Measurements from ENCODE around the gene RARB. TPM values are rescaled to one million over a fixed set of nuclear protein-coding genes. Genes with fewer than 3 reads are reported as not detected.

The RARB gene
- total and polyA plus RNA-seq, 9 of the 15 experiments (the other 6 are each of a cell fraction or from before 2014, with no cell fraction given), result 0.15 to 1.3 (median 0.27) TPM

- Histone ChIP-seq H3K4me2 (ENCODE audit: insufficient read depth, low read length) (no peak overlapping the region), H4K20me1 (replicated peaks; ENCODE audit: control insufficient read depth, insufficient read depth, low read length) (no peaks in the 10 kb centered on the region), H3K9me1 (ENCODE audit: control insufficient read depth, insufficient read depth, low read length) (no peaks in the 10 kb centered on the region), H3K27me3 (ENCODE audit: control insufficient read depth in 2 of 2, insufficient read depth in 2 of 2, low read length in 2 of 2) (peaks cover 0 to 5% of the 10 kb centered on the region in 2 experiments; a peak in 3 of 5 replicates), H3K4me3 (no peak overlapping the region), H3K79me2 (ENCODE audit: control insufficient read depth, insufficient read depth, low read length) (no peaks in the 10 kb centered on the region), H3K27ac (ENCODE audit: extremely low read depth, low read depth, low read length) (no peak overlapping the region), H3K4me1 (replicated peaks in 1 of 2; ENCODE audit: control insufficient read depth in 2 of 2, insufficient read depth in 2 of 2, low read length in 2 of 2) (no peaks in the 10 kb centered on the region), H3K36me3 (ENCODE audit: control insufficient read depth, insufficient read depth, low read length) (no peaks in the 10 kb centered on the region), H3K9me3 (replicated peaks; ENCODE audit: control insufficient read depth, insufficient read depth, low read depth, low read length) (no peaks in the 10 kb centered on the region), H2AFZ (ENCODE audit: low read depth, low read length) (no peak overlapping the region), H3K9ac (ENCODE audit: insufficient read depth in 1 of 2, low read depth in 2 of 2, low read length in 2 of 2) (no peak overlapping the region)
- BruUV-seq (replicated peaks), result no TSS peak
- DNase-seq (ENCODE audit: extremely low read depth in 1 of 4, low spot score in 3 of 4), result no peak
- no peak for TF ChIP-seq ZNF780A (CRISPR knock-in tag; IDR thresholded peaks at IDR 0.05)
- TF ChIP-seq ZNF3 (CRISPR knock-in tag; IDR thresholded peaks at IDR 0.05), result no peak
- no peak for TF ChIP-seq PHTF2 (CRISPR knock-in tag; IDR thresholded peaks at IDR 0.05)
- 1% methylated on average over 5 of the region's 5 CpGs for WGBS (ENCODE audit: insufficient coverage, low coverage, missing lambda C conversion rate)
- CTCF ChIA-PET (ENCODE audit: low intra/inter-chr PET ratio), result no interaction called here
- intact Hi-C loops (cut with micrococcal nuclease), result no loop called here
- no peak for FAIRE-seq
- POLR2A ChIA-PET, result interaction anchor here (1.2 kb wide), 1 partner anchor 11 kb away, joined by 3 read pairs; no protein-coding TSS in a partner anchor
- in situ Hi-C loops (cut with MboI), result no loop called here
- no peak for ATAC-seq
Observed at GRCh38 chr3:25558121-25558520, 130.1 kb downstream of the RARB start.

GRCh38 chr3:25558796-25559195 lies 130.7 kb downstream of the RARB start:
- H3K9me3 ChIP-seq (replicated peaks; ENCODE audit: control insufficient read depth, insufficient read depth, low read depth, low read length), result no peaks in the 10 kb centered on the region
- FAIRE-seq (no peak), DNase-seq (ENCODE audit: extremely low read depth in 1 of 4, low spot score in 3 of 4) (no peak), ATAC-seq (no peak)
- no peaks in the 10 kb centered on the region for H3K9me1 ChIP-seq (ENCODE audit: control insufficient read depth, insufficient read depth, low read length)
- no peak overlapping the region for H3K9ac ChIP-seq (ENCODE audit: insufficient read depth in 1 of 2, low read depth in 2 of 2, low read length in 2 of 2)
- H3K4me2 ChIP-seq (ENCODE audit: insufficient read depth, low read length), result no peak overlapping the region
- POLR2A ChIA-PET, result interaction anchor here (1.2 kb wide), 1 partner anchor 10 kb away, joined by 3 read pairs; no protein-coding TSS in a partner anchor
- H3K4me1 ChIP-seq (replicated peaks in 1 of 2; ENCODE audit: control insufficient read depth in 2 of 2, insufficient read depth in 2 of 2, low read length in 2 of 2), result no peaks in the 10 kb centered on the region
- H3K27me3 ChIP-seq (ENCODE audit: control insufficient read depth in 2 of 2, insufficient read depth in 2 of 2, low read length in 2 of 2), result peaks cover 0 to 5% of the 10 kb centered on the region in 2 experiments; a peak in 2 of 5 replicates
- no peak overlapping the region for H3K4me3 ChIP-seq
- H3K27ac ChIP-seq (ENCODE audit: extremely low read depth, low read depth, low read length), result no peak overlapping the region
- intact Hi-C loops (cut with micrococcal nuclease), result no loop called here
- in situ Hi-C loops (cut with MboI), result no loop called here
- no peak overlapping the region for H2AFZ ChIP-seq (ENCODE audit: low read depth, low read length)
- no peaks in the 10 kb centered on the region for H3K36me3 ChIP-seq (ENCODE audit: control insufficient read depth, insufficient read depth, low read length)
- H3K79me2 ChIP-seq (ENCODE audit: control insufficient read depth, insufficient read depth, low read length), result no peaks in the 10 kb centered on the region
- BruUV-seq (replicated peaks), result no TSS peak
- H4K20me1 ChIP-seq (replicated peaks; ENCODE audit: control insufficient read depth, insufficient read depth, low read length), result no peaks in the 10 kb centered on the region
- CTCF ChIA-PET (ENCODE audit: low intra/inter-chr PET ratio), result no interaction called here
- 7% methylated on average over 6 of the region's 6 CpGs for WGBS (ENCODE audit: insufficient coverage, low coverage, missing lambda C conversion rate)
- TF ChIP-seq PYGO2 (tag; IDR thresholded peaks at IDR 0.05) (no peak), ZNF175 (CRISPR knock-in tag; IDR thresholded peaks at IDR 0.05; ENCODE audit: low read depth) (no peak), TARDBP (IDR thresholded peaks at IDR 0.05) (no peak), ZBED1 (IDR thresholded peaks at IDR 0.05) (no peak), ZNF695 (CRISPR knock-in tag; IDR thresholded peaks at IDR 0.05) (no peak), TAF15 (IDR thresholded peaks at IDR 0.05; ENCODE audit: low read depth, low read length) (no peak), FOS (IDR thresholded peaks at IDR 0.05; ENCODE audit: extremely low read depth, insufficient read length) (no peak), ZNF253 (CRISPR knock-in tag; conservative IDR thresholded peaks at IDR 0.05) (no peak)
- TF ChIP-seq, protein P1, sequence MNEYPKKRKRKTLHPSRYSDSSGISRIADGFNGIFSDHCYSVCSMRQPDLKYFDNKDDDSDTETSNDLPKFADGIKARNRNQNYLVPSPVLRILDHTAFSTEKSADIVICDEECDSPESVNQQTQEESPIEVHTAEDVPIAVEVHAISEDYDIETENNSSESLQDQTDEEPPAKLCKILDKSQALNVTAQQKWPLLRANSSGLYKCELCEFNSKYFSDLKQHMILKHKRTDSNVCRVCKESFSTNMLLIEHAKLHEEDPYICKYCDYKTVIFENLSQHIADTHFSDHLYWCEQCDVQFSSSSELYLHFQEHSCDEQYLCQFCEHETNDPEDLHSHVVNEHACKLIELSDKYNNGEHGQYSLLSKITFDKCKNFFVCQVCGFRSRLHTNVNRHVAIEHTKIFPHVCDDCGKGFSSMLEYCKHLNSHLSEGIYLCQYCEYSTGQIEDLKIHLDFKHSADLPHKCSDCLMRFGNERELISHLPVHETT (CRISPR knock-in tag; conservative IDR thresholded peaks at IDR 0.05 in 1 of 2, IDR thresholded peaks at IDR 0.05 in 1 of 2), result no peak

Measured in K562 (cell line).